Uterus (tissue), 2 donors: ENCODE data around the gene COPS9.

Experiments used
- POLR2A ChIP-seq, 2 donors: fragments of 450-650 bp; IDR thresholded peaks; one replicate each; pipeline ENCODE4 v1.6.1; 2016; ENCODE audit warnings: antibody characterized with exemption in 2 of 2, mild to moderate bottlenecking in 1 of 2, moderate library complexity in 1 of 2
- TF ChIP-seq, protein P1 (sequence below), 4 experiments: fragments of 200-600 bp in 2 of 4; fragments of 450-650 bp in 2 of 4; sonication (generic) in 2 of 4; IDR thresholded peaks; one replicate each; pipeline ENCODE4 v1.5.1; 2016 to 2019; ENCODE audit warnings: antibody characterized with exemption in 4 of 4, mild to moderate bottlenecking in 2 of 4, moderate library complexity in 1 of 4

DNA sequence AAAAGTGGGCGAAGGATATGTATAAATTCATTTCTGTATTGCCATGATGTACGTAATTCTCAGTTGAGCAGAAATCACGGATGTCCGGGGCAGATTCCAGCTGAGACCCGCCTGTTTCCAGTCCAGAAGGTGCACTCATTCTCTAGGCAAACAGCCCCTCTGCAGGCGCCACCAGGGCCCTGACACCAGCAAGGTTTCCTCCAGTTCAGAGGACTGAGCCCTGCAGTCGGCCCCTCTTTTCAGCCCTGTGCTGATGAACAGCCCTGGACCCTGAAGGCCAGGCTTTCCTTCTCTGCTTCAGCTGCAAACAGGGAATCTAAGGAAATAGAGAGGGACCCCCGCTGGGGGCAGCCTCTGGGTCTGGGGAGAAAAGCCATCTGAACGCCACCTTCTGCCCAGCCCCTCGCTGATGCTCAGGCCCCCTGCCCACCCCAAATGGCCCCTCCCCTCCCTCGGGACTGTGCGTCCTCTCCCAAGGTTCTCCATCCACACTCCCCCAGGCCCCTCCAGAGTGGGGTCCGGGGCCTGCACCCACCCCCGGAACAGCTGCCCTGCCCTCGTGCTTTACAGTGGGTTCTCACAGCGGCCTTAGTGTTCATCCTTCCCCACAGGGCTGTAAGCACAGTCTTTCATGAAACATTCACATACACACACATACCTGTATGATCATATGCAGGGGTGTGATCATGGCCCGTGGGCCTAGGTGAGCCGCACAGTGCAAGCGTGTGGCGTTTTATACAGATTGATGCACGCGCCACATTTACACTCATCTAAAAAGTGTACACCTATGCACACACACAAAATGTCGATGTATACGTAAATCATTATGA, 12.1 kb downstream of the COPS9 start:
- TF ChIP-seq, protein P1, sequence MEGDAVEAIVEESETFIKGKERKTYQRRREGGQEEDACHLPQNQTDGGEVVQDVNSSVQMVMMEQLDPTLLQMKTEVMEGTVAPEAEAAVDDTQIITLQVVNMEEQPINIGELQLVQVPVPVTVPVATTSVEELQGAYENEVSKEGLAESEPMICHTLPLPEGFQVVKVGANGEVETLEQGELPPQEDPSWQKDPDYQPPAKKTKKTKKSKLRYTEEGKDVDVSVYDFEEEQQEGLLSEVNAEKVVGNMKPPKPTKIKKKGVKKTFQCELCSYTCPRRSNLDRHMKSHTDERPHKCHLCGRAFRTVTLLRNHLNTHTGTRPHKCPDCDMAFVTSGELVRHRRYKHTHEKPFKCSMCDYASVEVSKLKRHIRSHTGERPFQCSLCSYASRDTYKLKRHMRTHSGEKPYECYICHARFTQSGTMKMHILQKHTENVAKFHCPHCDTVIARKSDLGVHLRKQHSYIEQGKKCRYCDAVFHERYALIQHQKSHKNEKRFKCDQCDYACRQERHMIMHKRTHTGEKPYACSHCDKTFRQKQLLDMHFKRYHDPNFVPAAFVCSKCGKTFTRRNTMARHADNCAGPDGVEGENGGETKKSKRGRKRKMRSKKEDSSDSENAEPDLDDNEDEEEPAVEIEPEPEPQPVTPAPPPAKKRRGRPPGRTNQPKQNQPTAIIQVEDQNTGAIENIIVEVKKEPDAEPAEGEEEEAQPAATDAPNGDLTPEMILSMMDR (IDR thresholded peaks at IDR 0.05): no peak
- TF ChIP-seq POLR2A (IDR thresholded peaks at IDR 0.05): no peak
